ENCODE measurements around the gene NBAS.

NBAS gene

GRCh38 chr2:15163326-15163725 is 397.8 kb downstream of the NBAS start:
- DNase-seq (ENCODE audit: low spot score): no peak

DNA sequence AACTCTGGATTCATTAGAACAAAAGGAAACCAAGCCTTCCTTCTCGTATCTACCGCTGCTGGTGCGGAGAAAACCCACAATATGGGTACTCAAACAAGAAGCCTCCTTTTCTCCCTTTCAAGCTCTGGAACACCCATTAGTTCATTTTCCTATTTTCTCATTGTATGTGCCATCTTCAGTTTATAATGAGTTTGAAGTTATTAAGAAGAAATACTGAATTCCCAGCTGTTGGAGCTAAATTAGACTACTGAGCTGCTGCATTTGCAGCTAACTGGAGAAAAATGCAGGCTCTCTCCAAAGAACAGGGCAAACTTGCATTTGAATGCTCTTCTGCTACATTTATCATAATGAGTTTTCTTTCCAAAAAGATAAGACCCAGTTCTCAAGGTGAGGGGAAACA is 398.5 kb downstream of the NBAS start:
- DNase-seq (ENCODE audit: low spot score): no peak

DNA sequence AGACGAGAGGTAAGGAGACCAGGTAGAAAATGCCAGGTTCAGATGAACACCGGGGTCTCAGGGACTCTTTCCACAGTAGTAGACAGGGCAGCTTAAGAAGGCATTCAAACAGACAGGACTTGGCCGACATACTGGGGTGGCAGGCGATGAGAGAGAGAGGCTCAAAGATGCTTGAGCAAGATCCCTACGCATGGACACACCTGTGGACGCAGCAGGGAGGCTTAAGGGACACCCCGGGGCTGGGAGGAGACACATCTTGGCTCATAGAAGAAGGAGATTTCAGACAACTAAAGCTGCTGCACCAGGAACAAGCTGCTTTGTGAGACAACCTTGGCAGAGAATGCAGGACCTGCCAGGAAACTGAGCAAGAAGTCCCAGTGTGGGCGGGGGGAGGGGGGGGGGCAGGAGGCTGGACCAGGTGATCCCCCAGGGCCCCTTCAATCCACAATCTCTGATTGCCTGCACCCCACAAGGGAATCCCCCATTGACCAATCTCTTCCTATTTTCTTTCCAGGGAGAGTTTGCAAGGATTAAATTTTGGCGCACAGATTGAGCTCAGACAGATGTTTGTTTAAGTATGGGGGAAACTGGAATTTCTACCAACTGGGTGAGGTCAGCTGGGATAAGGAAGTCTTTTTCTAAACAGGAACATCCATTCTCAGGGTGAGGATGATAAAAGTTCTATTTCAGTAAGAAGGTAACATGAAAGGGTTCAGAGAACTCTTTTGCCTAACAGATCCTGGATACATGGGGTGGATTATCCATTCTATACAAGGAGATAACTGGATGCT is 400.7 kb downstream of the NBAS start:
- DNase-seq (ENCODE audit: low spot score): no peak

- no peak for DNase-seq (ENCODE audit: low spot score)
Observed at GRCh38 chr2:15159751-15160177, 401.4 kb downstream of the NBAS start.

GRCh38 chr2:15159206-15159605 is 401.9 kb downstream of the NBAS start:
- DNase-seq (ENCODE audit: low spot score): no peak

DNA sequence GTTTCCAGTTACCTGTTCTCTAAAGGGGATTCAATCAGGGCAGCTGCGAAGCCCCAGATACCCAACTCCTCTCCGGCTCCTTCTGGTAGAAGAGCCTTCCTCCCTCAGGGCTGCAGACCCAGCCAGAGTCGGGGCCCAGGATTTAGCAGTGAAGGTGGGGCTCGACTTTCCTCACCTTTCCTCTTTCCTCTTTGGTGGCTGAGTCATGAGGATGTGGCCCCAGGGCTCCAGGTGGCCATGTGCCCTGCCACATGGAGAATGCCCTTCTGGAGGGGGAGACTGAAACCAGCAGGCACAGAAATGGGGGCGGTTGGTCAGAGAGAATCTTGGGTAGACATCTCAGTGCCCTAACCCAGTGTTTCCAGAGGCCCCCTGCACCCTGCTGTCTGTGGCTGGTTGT is 402.6 kb downstream of the NBAS start:
- no peak for DNase-seq (ENCODE audit: low spot score)

DNA sequence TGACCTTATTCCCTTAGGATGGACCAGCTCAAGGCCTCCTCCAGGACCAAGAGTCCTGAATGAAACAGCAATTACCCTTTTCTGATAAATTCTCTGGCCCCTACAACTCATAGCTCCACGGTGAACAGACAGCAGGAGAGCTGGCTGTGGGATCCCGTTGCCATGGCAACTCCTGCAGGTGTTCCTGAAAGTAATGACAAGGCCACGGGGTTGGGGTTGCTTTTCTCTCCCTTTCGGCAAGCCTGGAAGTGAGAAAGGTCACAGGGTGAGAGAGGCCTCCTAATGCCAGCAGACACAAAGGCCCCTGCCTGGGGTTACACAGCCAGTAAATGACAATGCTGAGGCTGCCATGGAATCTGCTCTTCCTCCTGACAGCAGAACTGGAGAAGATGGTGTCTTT is 403.0 kb downstream of the NBAS start:
- no peak for DNase-seq (ENCODE audit: low spot score)

DNA sequence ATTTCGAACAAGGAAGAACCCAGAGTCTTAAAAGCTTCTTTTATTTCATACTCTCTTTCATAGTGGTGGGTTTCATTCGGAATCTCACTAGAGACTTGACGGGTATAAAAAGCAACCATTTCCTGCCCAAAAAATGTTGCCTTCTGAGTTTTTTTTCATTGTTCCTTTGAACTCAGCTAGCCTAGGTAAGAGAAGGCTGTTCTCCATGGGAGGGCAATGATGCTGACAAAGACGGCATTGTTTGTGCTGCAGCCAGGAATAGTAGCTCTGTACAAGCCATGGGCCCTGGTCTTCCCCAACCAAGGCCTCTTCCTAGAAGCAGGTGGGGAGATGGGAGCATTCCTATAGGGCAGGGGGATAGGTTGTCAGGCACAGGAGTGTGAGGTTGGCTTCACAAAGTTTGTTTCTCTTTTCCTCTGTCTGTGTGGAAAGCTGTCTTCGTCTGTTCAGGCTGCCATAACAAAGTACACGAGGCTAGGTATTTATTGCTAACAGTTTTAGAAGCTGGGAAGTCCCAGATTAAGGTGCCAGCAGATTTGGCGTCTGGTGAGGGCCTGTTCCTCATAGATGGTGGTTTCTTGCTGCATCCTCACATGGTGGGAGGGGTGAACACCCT is 405.1 kb downstream of the NBAS start:
- DNase-seq (ENCODE audit: low spot score): no peak

DNA sequence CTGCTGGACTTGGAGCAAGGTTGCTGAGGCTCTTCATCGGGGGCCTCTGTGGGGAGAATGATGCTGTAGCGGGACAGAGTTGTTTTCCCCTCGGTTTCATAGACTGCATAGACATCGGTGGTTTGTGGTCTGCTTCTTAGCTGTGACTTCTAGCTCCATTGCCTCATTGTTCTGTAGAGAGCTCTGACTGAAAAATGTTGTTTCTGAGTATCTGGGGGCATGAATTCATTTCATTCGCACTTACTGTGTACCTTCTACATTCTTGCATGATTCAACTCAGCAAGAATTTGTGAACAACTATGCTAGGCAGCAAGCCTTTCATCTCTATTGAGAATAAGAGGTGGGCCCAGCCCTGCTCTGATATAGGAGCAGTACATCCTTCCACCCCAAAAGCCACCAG is 406.8 kb downstream of the NBAS start:
- DNase-seq (ENCODE audit: low spot score): no peak

- no peak for DNase-seq (ENCODE audit: low spot score)
Observed at GRCh38 chr2:15152382-15152781, 408.8 kb downstream of the NBAS start.

DNA sequence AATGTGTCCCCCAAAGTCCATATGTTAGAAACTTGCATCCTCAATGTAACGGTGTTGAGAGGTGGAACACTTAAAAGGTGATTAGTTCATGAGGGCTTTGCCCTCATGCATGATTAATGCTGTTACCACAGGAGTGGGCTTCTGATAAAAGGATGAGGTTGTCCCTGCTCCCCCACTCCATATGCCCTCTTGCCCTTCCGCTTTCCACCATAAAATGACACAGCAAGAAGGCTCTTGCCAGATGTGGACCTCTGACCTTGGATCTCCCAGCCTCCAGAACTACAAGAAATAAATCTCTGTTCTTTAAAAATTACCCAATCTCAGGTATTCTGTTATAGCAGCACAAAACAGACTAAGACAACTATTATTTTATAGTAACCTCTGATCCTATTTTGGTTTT is 412.1 kb downstream of the NBAS start:
- DNase-seq (ENCODE audit: low spot score): no peak

DNA sequence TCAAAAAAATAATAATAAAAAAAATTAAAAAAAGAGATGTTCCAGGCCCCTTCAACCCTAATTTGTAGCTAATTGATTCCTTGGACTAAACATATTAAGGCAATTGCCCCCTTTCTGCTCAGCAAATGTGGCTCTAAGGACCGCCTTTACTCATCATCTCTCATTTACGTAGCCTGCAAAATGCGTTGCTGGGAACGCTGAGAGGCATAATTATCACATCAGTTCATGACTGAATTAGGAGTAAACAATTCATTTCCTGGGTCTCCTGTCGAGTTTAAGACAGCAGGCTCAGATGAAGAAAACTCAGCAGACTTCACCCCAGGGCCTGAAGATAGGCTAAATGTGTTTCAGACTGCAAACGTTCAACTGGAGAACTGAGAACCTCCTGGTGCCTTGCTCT is 413.5 kb downstream of the NBAS start:
- no peak for DNase-seq (ENCODE audit: low spot score)

- DNase-seq (ENCODE audit: low spot score): no peak
Observed at GRCh38 chr2:15146960-15147359, 414.2 kb downstream of the NBAS start.

DNA sequence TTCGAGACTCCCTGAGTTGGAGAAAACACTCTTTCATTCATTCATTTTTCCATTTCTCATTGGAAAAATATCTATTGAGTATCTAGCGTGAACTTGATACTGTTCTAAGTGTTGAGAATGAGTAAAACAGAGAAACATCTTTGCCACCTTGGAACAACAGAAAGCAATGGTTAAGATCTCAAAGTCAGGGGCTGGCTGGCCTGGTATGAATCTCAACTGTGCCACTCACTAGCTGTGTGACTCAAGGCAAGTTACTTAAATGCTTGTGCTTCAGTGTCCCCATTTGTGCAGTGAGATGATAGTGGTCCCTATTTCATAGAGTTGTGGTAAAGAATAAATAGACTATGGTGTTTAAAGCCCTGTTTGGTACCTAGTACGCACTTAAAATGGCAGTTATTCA is 415.2 kb downstream of the NBAS start:
- no peak for DNase-seq (ENCODE audit: low spot score)

GRCh38 chr2:15145046-15145817 is 415.9 kb downstream of the NBAS start:
- DNase-seq (ENCODE audit: low spot score): no peak

- DNase-seq (ENCODE audit: low spot score): no peak
Observed at GRCh38 chr2:15142069-15142689, 419.0 kb downstream of the NBAS start.

DNA sequence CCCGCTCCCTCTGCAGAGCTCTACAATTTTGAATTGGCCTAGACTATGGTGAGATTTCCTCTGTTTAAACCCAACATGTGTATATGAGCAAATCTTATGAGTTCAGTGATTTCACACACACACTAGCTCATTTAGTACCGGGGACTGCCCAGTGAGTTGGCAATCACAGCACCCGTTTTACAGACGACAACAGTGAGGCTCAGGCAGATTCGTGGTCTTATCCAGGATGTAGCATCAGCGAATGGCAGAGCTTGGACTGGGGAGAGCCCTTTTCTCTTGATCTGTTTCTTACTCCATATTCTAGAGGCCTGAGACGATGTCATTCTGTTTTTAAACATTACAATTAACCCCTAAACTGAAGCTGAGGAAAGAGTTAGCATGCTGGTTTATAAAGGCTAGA is 419.9 kb downstream of the NBAS start:
- no peak for DNase-seq (ENCODE audit: low spot score)

DNA sequence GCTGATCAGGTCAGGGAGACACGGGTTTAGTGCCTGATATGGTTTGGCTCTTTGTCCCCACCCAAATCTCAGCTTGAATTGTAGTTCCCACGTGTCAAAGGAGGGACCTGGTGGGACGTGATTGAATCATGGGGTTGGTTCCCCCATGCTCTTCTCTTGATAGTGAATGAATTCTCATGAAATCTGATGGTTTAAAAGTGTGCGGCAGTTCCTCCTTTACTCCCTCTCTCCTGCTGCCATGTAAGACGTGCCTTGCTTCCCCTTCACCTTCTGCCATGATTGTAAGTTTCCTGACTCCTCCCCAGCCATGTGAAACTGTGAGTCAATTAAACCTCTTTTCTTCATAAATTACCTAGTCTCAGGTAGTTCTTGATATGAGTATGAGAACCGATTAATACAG is 424.5 kb downstream of the NBAS start:
- DNase-seq (ENCODE audit: low spot score): no peak

- no peak for DNase-seq (ENCODE audit: low spot score)
Observed at GRCh38 chr2:15134957-15135356, 426.2 kb downstream of the NBAS start.

GRCh38 chr2:15133461-15133860 is 427.7 kb downstream of the NBAS start:
- DNase-seq (ENCODE audit: low spot score): no peak

- no peak for DNase-seq (ENCODE audit: low spot score)
Observed at GRCh38 chr2:15128846-15129245, 432.3 kb downstream of the NBAS start.

GRCh38 chr2:15127876-15128275 is 433.3 kb downstream of the NBAS start:
- DNase-seq (ENCODE audit: low spot score): no peak

DNA sequence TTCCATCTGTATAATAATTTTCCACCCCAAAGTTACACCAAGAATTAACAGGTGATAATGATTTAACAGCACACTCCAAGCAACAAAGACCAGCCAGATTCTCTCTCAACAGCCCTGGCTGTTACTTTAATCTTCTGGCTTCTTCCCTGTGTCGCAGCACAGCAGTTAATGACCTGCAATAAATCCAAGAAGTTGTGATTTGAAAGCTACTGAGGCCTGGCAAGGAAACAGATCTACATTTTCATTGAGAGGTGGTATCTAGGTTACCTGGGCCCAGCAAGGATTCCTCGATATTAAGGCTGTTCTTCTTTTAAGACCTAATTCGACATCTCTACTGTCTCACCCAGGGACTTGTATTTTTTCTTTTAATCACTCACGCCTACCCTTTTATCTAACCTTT is 433.8 kb downstream of the NBAS start:
- DNase-seq (ENCODE audit: low spot score): no peak

All from LoVo (cell line).